RWPE1 (cell line): ENCODE data around the gene RPAP3.

ENCODE experiments used
- CTCF ChIA-PET: fragments of 350-600 bp; sonication (Branson Sonifier 250); formaldehyde crosslinking; extraction: SDS; loops from one replicate; lab custom pipeline; 2021; lab: Yijun Ruan, JAX
- POLR2A ChIA-PET: fragments of 400-600 bp; formaldehyde crosslinking; extraction: SDS; loops from one replicate; lab custom pipeline; 2020; ENCODE audit warnings: antibody characterized with exemption; ENCODE audit not compliant: low non-redundant PET; lab: Yijun Ruan, JAX
- DNase-seq: peaks from one replicate; pipeline ENCODE4 v3.0.0; 2012; ENCODE audit warnings: low spot score
- H3K27ac ChIP-seq: fragments of 450-650 bp; 2 replicates; pipeline ENCODE4 v1.5.1; 2017
- TF ChIP-seq, protein P1 (sequence below): fragments of 450-650 bp; conservative IDR thresholded peaks from 2 replicates; pipeline ENCODE4 v1.5.1; 2017; ENCODE audit warnings: low read depth, mild to moderate bottlenecking

Gene RPAP3

DNA sequence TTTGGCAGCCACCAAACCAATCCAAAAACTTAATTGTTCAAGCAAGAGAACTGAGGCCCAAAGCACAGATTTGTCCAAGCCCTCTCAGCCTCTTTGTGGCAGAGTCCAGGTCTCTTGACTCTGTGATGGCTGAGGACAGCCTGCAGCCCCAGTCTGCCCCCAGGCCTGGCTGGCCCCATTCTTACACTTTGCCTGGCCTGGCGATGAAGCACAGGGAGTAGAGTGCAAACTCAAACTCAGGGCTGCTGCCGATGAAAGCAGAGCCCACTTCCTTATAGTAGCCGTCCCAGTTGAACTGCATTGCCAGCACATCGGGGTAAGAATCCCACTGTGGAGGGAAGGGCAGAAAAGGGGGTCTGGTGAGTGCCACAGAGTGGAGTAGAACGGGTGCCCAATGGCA is 5.6 kb upstream of the RPAP3 start:
- CTCF ChIA-PET: interaction anchor here (0.6 to 2.1 kb wide), 2 partner anchors 127 to 137 kb away, joined by 4 to 7 read pairs; no protein-coding TSS in a partner anchor
- TF ChIP-seq, protein P1, sequence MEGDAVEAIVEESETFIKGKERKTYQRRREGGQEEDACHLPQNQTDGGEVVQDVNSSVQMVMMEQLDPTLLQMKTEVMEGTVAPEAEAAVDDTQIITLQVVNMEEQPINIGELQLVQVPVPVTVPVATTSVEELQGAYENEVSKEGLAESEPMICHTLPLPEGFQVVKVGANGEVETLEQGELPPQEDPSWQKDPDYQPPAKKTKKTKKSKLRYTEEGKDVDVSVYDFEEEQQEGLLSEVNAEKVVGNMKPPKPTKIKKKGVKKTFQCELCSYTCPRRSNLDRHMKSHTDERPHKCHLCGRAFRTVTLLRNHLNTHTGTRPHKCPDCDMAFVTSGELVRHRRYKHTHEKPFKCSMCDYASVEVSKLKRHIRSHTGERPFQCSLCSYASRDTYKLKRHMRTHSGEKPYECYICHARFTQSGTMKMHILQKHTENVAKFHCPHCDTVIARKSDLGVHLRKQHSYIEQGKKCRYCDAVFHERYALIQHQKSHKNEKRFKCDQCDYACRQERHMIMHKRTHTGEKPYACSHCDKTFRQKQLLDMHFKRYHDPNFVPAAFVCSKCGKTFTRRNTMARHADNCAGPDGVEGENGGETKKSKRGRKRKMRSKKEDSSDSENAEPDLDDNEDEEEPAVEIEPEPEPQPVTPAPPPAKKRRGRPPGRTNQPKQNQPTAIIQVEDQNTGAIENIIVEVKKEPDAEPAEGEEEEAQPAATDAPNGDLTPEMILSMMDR: no peak
- H3K27ac ChIP-seq: no peak overlapping the region
- POLR2A ChIA-PET: no interaction called here
- DNase-seq: no peak

DNA sequence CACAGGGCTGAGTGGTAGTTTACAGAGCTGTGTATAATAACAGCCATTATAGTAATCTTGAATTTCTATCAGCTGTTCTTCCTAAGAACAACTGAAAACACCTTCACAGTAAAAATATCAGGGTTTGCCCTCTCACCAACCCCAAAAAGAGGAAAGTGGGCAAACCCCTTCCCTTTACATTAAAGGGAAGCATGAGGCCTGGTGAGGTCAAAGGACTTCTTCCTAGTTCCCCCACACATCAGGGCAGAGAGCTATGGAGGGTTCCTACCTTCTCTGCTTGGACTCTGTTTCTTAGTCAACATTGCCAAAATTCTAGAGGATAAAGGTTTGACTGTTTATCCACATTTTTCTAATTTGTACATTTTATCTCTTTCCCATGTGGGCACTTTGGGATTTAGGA is 4.4 kb upstream of the RPAP3 start:
- H3K27ac ChIP-seq: no peak overlapping the region
- ChIA-PET CTCF (interaction anchor here (0.5 to 2.1 kb wide), 3 partner anchors 16 to 724 kb away, joined by 3 to 7 read pairs (median 4); no protein-coding TSS in a partner anchor), POLR2A (no interaction called here)
- DNase-seq: no peak
- TF ChIP-seq, protein P1: no peak

DNA sequence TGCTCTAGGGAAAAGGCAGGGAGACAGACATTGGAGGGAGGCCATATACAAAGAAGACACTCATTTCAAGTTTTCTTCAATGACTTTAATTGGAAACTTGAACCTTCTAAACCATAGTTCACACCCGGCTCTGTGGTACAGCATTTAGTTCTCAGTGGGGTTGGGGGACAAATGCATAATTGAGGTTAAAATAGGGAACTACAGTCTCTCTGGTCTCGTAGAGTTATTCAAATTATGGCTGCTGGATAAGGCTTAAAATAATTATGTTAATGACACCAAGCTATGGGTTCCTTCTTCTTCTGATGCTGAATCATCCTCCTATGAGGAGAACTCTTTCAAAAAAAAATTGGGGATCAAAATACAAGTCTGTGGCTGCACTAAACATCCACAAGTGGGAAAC is 3.8 kb upstream of the RPAP3 start:
- no peak overlapping the region for H3K27ac ChIP-seq

DNA sequence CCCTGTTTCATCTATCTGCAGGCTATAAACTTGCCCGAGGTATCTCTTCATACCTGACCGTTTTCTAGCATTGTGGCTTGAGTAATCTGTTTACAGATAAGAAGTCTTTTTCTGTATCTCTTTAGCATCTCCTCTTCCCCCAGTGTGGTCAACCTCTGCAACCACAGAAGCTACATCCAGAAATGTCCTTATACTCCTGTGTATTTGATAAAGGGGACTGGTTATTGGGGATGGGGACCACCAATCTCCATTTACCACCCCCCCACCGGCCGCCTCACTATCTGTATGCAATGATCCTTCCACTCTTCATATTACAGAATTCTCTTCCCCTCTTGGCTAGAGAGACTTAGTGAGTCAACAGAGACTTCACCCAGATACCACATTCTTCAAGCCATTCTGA is 3.4 kb upstream of the RPAP3 start:
- ChIA-PET CTCF (no interaction called here), POLR2A (no interaction called here)
- DNase-seq: no peak
- TF ChIP-seq, protein P1: no peak
- no peak overlapping the region for H3K27ac ChIP-seq

More for the DNA sequence above, 3.8 kb upstream of the RPAP3 start:
- CTCF ChIA-PET: interaction anchor here (2.1 kb wide), 1 partner anchor 128 kb away, joined by 7 read pairs; no protein-coding TSS in a partner anchor
- TF ChIP-seq, protein P1: no peak
- POLR2A ChIA-PET: no interaction called here
- no peak for DNase-seq

DNA sequence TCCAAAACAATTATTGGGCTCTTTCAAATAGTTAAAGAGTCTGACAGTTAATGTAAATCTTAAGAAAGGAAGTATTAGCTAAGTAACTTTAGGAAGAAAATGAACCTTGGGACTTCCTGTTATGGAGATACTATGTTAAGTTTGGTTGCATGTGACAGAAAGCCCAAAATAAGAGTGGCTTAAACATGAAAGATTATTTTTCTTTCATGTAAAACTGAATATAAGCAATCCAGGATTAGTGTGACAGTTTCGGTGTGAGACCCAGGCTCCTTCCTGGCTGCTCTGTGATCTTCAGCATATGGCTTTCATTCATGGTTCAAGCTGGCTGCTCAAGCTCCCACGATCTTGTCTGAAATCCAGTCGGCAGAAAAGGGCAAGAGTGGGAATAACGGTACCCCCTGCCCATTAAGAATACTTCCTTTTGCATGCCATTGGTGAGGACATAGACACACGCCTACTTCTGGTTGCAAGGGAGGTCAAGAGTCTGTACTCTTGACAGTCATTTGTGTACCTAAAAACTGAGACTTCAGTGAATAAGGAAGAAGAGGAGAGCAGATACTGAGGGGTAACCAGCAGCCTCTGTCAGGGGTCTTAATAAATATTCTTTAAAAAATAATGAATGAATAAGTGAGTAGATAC is 2.2 kb upstream of the RPAP3 start:
- TF ChIP-seq, protein P1: no peak
- ChIA-PET POLR2A (no interaction called here), CTCF (interaction anchor here (0.6 to 1.6 kb wide), 5 partner anchors 13 to 242 kb away, joined by 3 to 4 read pairs (median 3); no protein-coding TSS in a partner anchor)
- DNase-seq: no peak
- H3K27ac ChIP-seq: no peak overlapping the region

DNA sequence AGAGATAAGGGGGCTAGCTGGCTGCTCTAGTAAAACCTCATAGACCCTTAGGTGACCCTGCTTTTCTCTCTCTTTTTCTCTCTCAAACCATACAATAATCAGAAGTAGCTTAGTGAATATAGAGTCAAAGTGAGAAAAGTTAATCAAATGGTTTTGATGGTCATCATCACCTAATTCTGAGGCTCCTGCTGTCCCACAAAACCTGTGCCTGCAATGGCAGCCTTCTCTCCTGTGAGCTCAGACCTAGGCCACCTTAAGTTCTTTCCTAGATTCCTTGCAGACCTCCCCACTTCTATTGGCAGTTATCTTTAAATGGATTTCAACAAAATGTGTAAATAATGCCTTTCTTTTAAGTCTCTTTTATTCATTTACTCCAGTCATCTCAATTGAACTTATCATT is 1.5 kb upstream of the RPAP3 start:
- TF ChIP-seq, protein P1: no peak
- ChIA-PET CTCF (interaction anchor here (0.6 to 1.9 kb wide), 6 partner anchors 8 to 242 kb away, joined by 3 to 4 read pairs (median 4); no protein-coding TSS in a partner anchor), POLR2A (no interaction called here)
- DNase-seq: no peak
- no peak overlapping the region for H3K27ac ChIP-seq
